Suprapubic skin (tissue), 4 donors: ENCODE data around the gene VIPAS39. TPM values are rescaled to one million over a fixed set of nuclear protein-coding genes. Genes with fewer than 3 reads are reported as not detected.

Experiments
- DNase-seq, 2 donors: peaks; one replicate each; pipeline ENCODE4 v3.0.0-alpha.2; 2019; ENCODE audit warnings: low spot score in 2 of 2
- H3K27ac ChIP-seq: fragments of 200-600 bp; sonication (generic); one replicate; pipeline ENCODE4 v1.5.1; 2019
- H3K27me3 ChIP-seq: fragments of 200-600 bp; sonication (generic); one replicate; pipeline ENCODE4 v1.5.1; 2019
- H3K36me3 ChIP-seq: fragments of 200-600 bp; sonication (generic); one replicate; pipeline ENCODE4 v1.5.1; 2019
- H3K4me1 ChIP-seq: fragments of 200-600 bp; sonication (generic); one replicate; pipeline ENCODE4 v1.5.1; 2019
- H3K4me3 ChIP-seq: fragments of 200-600 bp; sonication (generic); one replicate; pipeline ENCODE4 v1.5.1; 2019; ENCODE audit warnings: mild to moderate bottlenecking
- H3K9me3 ChIP-seq: fragments of 200-600 bp; sonication (generic); one replicate; pipeline ENCODE4 v1.5.1; 2019
- CTCF ChIP-seq, 2 donors: fragments of 200-600 bp in 1 of 2; fragments of 450-650 bp in 1 of 2; sonication (generic) in 1 of 2; IDR thresholded peaks; one replicate each; pipeline ENCODE4 v1.5.1; 2016 to 2019; ENCODE audit warnings: antibody characterized with exemption in 2 of 2, mild to moderate bottlenecking in 1 of 2, moderate library complexity in 1 of 2
- EP300 ChIP-seq: sonication (generic); formaldehyde crosslinking; IDR thresholded peaks from one replicate; pipeline ENCODE4 v1.6.1; 2017; ENCODE audit warnings: antibody characterized with exemption
- POLR2A ChIP-seq, 2 donors: fragments of 450-650 bp; IDR thresholded peaks; one replicate each; pipeline ENCODE4 v1.6.1; 2017; ENCODE audit warnings: antibody characterized with exemption in 2 of 2, mild to moderate bottlenecking in 2 of 2, moderate library complexity in 2 of 2
- POLR2AphosphoS5 ChIP-seq, 3 donors: sonication (generic); formaldehyde crosslinking; IDR thresholded peaks; one replicate each; pipeline ENCODE4 v1.6.1; 2017; ENCODE audit warnings: antibody characterized with exemption in 3 of 3
- WGBS: methylation state at CpG from one replicate; pipeline ENCODE4 v1.1.5; 2018; 5-methylcytosine and 5-hydroxymethylcytosine counted together
- total RNA-seq, 4 donors: library from RNA; depleted of rRNA; stranded (reverse); fragments of >200 nt; gene quantifications; one replicate each; pipeline ENCODE4 v1.1.0, GENCODE V29; 2016

The VIPAS39 gene
- total RNA-seq, 4 donors from 2014 or later = 11.7 to 21.6 (median 16.9) TPM

- Histone ChIP-seq H3K27me3 (no peaks in the 10 kb centered on the region), H3K27ac (no peak overlapping the region), H3K36me3 (no peaks in the 10 kb centered on the region), H3K4me1 (no peaks in the 10 kb centered on the region), H3K9me3 (no peaks in the 10 kb centered on the region), H3K4me3 (no peak overlapping the region)
- TF ChIP-seq POLR2A (IDR thresholded peaks at IDR 0.05) (no peak), EP300 (no peak)
- WGBS = 64% methylated on average over 2 of the region's 5 CpGs
- DNase-seq = no peak
Measured at GRCh38 chr14:77478029-77478428, 20.6 kb upstream of the VIPAS39 start.

GRCh38 chr14:77475432-77476115, 18.2 kb upstream of the VIPAS39 start:
- Histone ChIP-seq H3K4me3 (no peak overlapping the region), H3K27ac (no peak overlapping the region), H3K4me1 (no peaks in the 10 kb centered on the region), H3K36me3 (no peaks in the 10 kb centered on the region), H3K27me3 (no peaks in the 10 kb centered on the region), H3K9me3 (no peaks in the 10 kb centered on the region)
- DNase-seq = no peak
- TF ChIP-seq POLR2AphosphoS5 (IDR thresholded peaks at IDR 0.05) (no peak), POLR2A (IDR thresholded peaks at IDR 0.05) (no peak), EP300 (no peak), CTCF (IDR thresholded peaks at IDR 0.05) (no peak)
- WGBS = 98% methylated on average over 9 of the region's 35 CpGs

GRCh38 chr14:77474479-77475177, 17.2 kb upstream of the VIPAS39 start:
- H3K27me3 ChIP-seq = no peaks in the 10 kb centered on the region
- no peak overlapping the region for H3K27ac ChIP-seq
- H3K36me3 ChIP-seq = peaks cover 2% of the 10 kb centered on the region
- DNase-seq = no peak
- TF ChIP-seq CTCF (IDR thresholded peaks at IDR 0.05) (no peak), POLR2A (IDR thresholded peaks at IDR 0.05) (no peak), POLR2AphosphoS5 (IDR thresholded peaks at IDR 0.05) (no peak), EP300 (no peak)
- H3K9me3 ChIP-seq = no peaks in the 10 kb centered on the region
- H3K4me3 ChIP-seq = no peak overlapping the region
- 57% methylated on average over 6 of the region's 9 CpGs for WGBS
- H3K4me1 ChIP-seq = no peaks in the 10 kb centered on the region

- Histone ChIP-seq H3K4me3 (no peak overlapping the region), H3K4me1 (no peaks in the 10 kb centered on the region), H3K27me3 (no peaks in the 10 kb centered on the region), H3K36me3 (peaks cover 9% of the 10 kb centered on the region), H3K27ac (no peak overlapping the region), H3K9me3 (no peaks in the 10 kb centered on the region)
- WGBS = 62% methylated on average over 5 of the region's 5 CpGs
- TF ChIP-seq POLR2AphosphoS5 (IDR thresholded peaks at IDR 0.05) = no peak
- no peak for TF ChIP-seq EP300
- no peak for TF ChIP-seq POLR2A (IDR thresholded peaks at IDR 0.05)
- TF ChIP-seq CTCF (IDR thresholded peaks at IDR 0.05) = no peak
- no peak for DNase-seq
Measured at GRCh38 chr14:77473921-77474320, 16.5 kb upstream of the VIPAS39 start.

- no peak for TF ChIP-seq POLR2AphosphoS5 (IDR thresholded peaks at IDR 0.05)
- TF ChIP-seq EP300 = no peak
- TF ChIP-seq CTCF (IDR thresholded peaks at IDR 0.05) = no peak
- no peak for TF ChIP-seq POLR2A (IDR thresholded peaks at IDR 0.05)
- Histone ChIP-seq H3K27me3 (no peaks in the 10 kb centered on the region), H3K4me1 (no peaks in the 10 kb centered on the region), H3K36me3 (peaks cover 40% of the 10 kb centered on the region), H3K9me3 (no peaks in the 10 kb centered on the region), H3K4me3 (no peak overlapping the region), H3K27ac (no peak overlapping the region)
- no peak for DNase-seq
- 67% methylated on average over 5 of the region's 5 CpGs for WGBS
Measured at GRCh38 chr14:77470224-77470870, 12.9 kb upstream of the VIPAS39 start.
